ENCODE results near the gene BRF1. TPM values are rescaled to one million over a fixed set of nuclear protein-coding genes. Genes with fewer than 3 reads are reported as not detected.

BRF1 gene
- total RNA-seq, 2 experiments from 2014 or later = 23.7 to 26.4 TPM

DNA sequence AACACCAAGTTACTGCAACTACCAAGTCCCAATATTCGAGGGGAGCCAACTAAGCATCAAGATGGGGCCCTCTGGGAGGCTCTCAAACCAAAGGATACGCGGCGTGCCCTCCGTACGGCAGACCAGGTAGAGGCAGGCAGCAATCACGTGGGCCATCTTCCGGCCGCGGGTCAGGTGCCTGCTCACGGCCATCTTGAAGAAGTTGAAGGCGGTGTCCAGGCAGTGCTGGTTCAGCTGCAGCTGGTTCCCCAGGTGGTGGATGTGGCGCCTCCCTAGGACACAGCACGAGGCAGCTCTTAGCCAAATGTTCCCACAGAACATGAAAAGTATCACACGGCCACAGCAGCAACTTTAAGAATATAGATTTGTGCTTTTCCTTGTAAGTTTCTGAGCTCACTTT lies 28.2 kb downstream of the BRF1 start:
- intact Hi-C loops (cut with micrococcal nuclease; ENCODE audit: unreplicated experiment) = no loop called here
- H4K20me1 ChIP-seq (ENCODE audit: insufficient read depth, low read length) = no peaks in the 10 kb centered on the region; the same call in 1 of the 2 replicates
- no TSS peak for BruUV-seq (replicated peaks)
- no peak overlapping the region for H2AFZ ChIP-seq (ENCODE audit: low read length)
- POLR2A ChIA-PET = no interaction called here
- no peak overlapping the region for H3K4me3 ChIP-seq (ENCODE audit: low read depth, low read length, poor library complexity, severe bottlenecking)
- no peak overlapping the region for H3K27ac ChIP-seq (ENCODE audit: low read depth, low read length, poor library complexity, severe bottlenecking)
- TF ChIP-seq EZH2phosphoT487 (IDR thresholded peaks at IDR 0.05; ENCODE audit: borderline replicate concordance, low read depth, low read length) = no peak
- TF ChIP-seq, protein P1, sequence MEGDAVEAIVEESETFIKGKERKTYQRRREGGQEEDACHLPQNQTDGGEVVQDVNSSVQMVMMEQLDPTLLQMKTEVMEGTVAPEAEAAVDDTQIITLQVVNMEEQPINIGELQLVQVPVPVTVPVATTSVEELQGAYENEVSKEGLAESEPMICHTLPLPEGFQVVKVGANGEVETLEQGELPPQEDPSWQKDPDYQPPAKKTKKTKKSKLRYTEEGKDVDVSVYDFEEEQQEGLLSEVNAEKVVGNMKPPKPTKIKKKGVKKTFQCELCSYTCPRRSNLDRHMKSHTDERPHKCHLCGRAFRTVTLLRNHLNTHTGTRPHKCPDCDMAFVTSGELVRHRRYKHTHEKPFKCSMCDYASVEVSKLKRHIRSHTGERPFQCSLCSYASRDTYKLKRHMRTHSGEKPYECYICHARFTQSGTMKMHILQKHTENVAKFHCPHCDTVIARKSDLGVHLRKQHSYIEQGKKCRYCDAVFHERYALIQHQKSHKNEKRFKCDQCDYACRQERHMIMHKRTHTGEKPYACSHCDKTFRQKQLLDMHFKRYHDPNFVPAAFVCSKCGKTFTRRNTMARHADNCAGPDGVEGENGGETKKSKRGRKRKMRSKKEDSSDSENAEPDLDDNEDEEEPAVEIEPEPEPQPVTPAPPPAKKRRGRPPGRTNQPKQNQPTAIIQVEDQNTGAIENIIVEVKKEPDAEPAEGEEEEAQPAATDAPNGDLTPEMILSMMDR (conservative IDR thresholded peaks at IDR 0.05; ENCODE audit: low read length) = no peak
- no peaks in the 10 kb centered on the region for H3K79me2 ChIP-seq (ENCODE audit: insufficient read depth, low read depth, low read length)
- no peaks in the 10 kb centered on the region for H3K9me2 ChIP-seq (ENCODE audit: insufficient read depth, low read length)
- no peaks in the 10 kb centered on the region for H3K4me1 ChIP-seq (ENCODE audit: insufficient read depth, low read length, poor library complexity, severe bottlenecking)
- no peaks in the 10 kb centered on the region for H3K36me3 ChIP-seq (ENCODE audit: insufficient read depth, low read length)
- CTCF ChIA-PET (ENCODE audit: unreplicated experiment) = no interaction called here
- no peak for DNase-seq (ENCODE audit: low spot score)
- no peaks in the 10 kb centered on the region for H3K9me3 ChIP-seq (ENCODE audit: low read length)
- H3K4me2 ChIP-seq (ENCODE audit: low read length) = no peak overlapping the region

DNA sequence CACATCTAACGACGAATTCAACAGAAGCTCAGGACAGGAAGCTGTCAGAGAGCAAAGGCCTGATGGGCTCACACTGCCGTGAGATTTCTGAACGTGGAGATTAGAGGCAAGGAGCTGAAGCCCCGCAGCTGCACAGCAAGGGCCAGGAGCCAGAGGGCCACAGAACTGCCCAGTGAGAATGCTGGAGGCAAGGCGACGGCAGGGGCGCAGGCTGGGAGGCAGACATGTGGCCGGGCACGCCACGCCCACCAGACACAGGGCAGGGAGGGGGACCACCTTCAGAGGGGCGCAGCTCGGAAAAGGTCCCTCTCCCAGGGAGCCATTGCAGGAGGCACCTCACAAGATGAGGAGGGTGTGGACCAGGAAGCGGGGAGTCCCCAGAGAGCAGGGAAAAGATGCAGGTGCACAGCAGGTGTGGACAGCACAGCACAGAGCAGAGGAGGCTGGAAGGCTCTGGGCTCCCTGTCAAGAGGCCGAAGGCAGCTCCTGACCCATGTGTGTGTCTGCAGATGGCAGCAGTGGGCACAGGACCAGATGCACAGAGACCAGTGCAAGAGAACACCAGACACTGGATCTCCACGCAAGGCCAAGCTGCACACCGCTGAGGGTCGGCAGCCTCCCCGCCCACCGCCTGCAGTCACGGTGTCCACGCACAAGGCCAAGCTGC lies 29.4 kb downstream of the BRF1 start:
- no peak overlapping the region for H3K4me2 ChIP-seq (ENCODE audit: low read length)
- no peaks in the 10 kb centered on the region; the same call in 1 of the 2 replicates for H4K20me1 ChIP-seq (ENCODE audit: insufficient read depth, low read length)
- no peak for TF ChIP-seq EZH2phosphoT487 (IDR thresholded peaks at IDR 0.05; ENCODE audit: borderline replicate concordance, low read depth, low read length)
- TF ChIP-seq, protein P1 (conservative IDR thresholded peaks at IDR 0.05; ENCODE audit: low read length) = no peak
- H3K4me3 ChIP-seq (ENCODE audit: low read depth, low read length, poor library complexity, severe bottlenecking) = no peak overlapping the region
- H3K9me2 ChIP-seq (ENCODE audit: insufficient read depth, low read length) = no peaks in the 10 kb centered on the region
- intact Hi-C loops (cut with micrococcal nuclease; ENCODE audit: unreplicated experiment) = no loop called here
- CTCF ChIA-PET (ENCODE audit: unreplicated experiment) = no interaction called here
- H2AFZ ChIP-seq (ENCODE audit: low read length) = no peak overlapping the region
- no peaks in the 10 kb centered on the region for H3K36me3 ChIP-seq (ENCODE audit: insufficient read depth, low read length)
- H3K9me3 ChIP-seq (ENCODE audit: low read length) = no peaks in the 10 kb centered on the region
- no peak for DNase-seq (ENCODE audit: low spot score)
- POLR2A ChIA-PET = interaction anchor here (0.7 kb wide), 1 partner anchor 106 kb away, joined by 3 read pairs; no protein-coding TSS in a partner anchor
- H3K4me1 ChIP-seq (ENCODE audit: insufficient read depth, low read length, poor library complexity, severe bottlenecking) = no peaks in the 10 kb centered on the region
- BruUV-seq (replicated peaks) = no TSS peak
- H3K27ac ChIP-seq (ENCODE audit: low read depth, low read length, poor library complexity, severe bottlenecking) = no peak overlapping the region
- no peaks in the 10 kb centered on the region for H3K79me2 ChIP-seq (ENCODE audit: insufficient read depth, low read depth, low read length)

DNA sequence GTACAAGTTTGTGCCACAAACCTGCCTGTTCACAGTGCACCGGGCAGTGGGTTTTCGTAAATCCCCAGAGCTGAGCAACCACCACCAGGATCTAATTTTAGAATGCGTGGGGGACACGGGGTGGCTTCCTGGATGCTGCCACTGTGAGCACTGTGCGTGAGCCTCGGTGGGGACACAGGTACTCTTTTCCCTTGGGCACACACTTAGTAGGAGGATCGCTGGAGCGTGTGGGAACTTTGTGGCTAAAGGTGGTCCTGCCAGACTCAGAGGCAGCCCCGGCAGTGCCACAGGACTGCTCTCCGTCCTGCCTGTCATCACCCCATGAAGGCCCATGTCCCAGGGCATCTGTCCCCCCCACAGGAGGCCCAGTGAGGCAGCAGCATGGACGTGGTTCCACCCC lies 31.4 kb downstream of the BRF1 start:
- no peak overlapping the region for H3K4me3 ChIP-seq (ENCODE audit: low read depth, low read length, poor library complexity, severe bottlenecking)
- no peaks in the 10 kb centered on the region for H3K4me1 ChIP-seq (ENCODE audit: insufficient read depth, low read length, poor library complexity, severe bottlenecking)
- TF ChIP-seq, protein P1 (conservative IDR thresholded peaks at IDR 0.05; ENCODE audit: low read length) = no peak
- TF ChIP-seq EZH2phosphoT487 (IDR thresholded peaks at IDR 0.05; ENCODE audit: borderline replicate concordance, low read depth, low read length) = no peak
- ChIA-PET CTCF (ENCODE audit: unreplicated experiment) (no interaction called here), POLR2A (interaction anchor here (0.5 kb wide), 1 partner anchor 194 kb away, joined by 3 read pairs; no protein-coding TSS in a partner anchor)
- H2AFZ ChIP-seq (ENCODE audit: low read length) = no peak overlapping the region
- no peaks in the 10 kb centered on the region for H3K9me2 ChIP-seq (ENCODE audit: insufficient read depth, low read length)
- H3K9me3 ChIP-seq (ENCODE audit: low read length) = no peaks in the 10 kb centered on the region
- intact Hi-C loops (cut with micrococcal nuclease; ENCODE audit: unreplicated experiment) = no loop called here
- no peak overlapping the region for H3K27ac ChIP-seq (ENCODE audit: low read depth, low read length, poor library complexity, severe bottlenecking)
- no peak for DNase-seq (ENCODE audit: low spot score)
- no peak overlapping the region for H3K4me2 ChIP-seq (ENCODE audit: low read length)
- H4K20me1 ChIP-seq (ENCODE audit: insufficient read depth, low read length) = no peaks in the 10 kb centered on the region; the same call in 1 of the 2 replicates
- no TSS peak for BruUV-seq (replicated peaks)
- no peaks in the 10 kb centered on the region for H3K36me3 ChIP-seq (ENCODE audit: insufficient read depth, low read length)
- H3K79me2 ChIP-seq (ENCODE audit: insufficient read depth, low read depth, low read length) = no peaks in the 10 kb centered on the region

Data from OCI-LY7 (cell line).